Mononuclear cell (primary cell): ENCODE measurements around the gene SLX4IP. TPM values are rescaled to one million over a fixed set of nuclear protein-coding genes. Genes with fewer than 3 reads are reported as not detected.

ENCODE experiments used
- H3K27me3 ChIP-seq: 2 replicates; pipeline ENCODE4 v1.6.0; 2011; ENCODE audit warnings: low read length, control low read depth; ENCODE audit not compliant: insufficient read depth
- H3K4me1 ChIP-seq: 2 replicates; pipeline ENCODE4 v1.5.1; 2011; ENCODE audit warnings: mild to moderate bottlenecking, low read length, control low read depth; ENCODE audit not compliant: insufficient read depth
- H3K4me3 ChIP-seq: 2 replicates; pipeline ENCODE4 v1.5.1; 2011; ENCODE audit warnings: mild to moderate bottlenecking, low read length, moderate library complexity
- H3K9me3 ChIP-seq: 2 replicates; pipeline ENCODE4 v1.5.1; 2011; ENCODE audit warnings: low read depth, mild to moderate bottlenecking, control low read depth, low read length
- total RNA-seq: library from RNA; depleted of rRNA; stranded (reverse); fragments of >200 nt; gene quantifications from one replicate; pipeline ENCODE4 v1.2.3, GENCODE V29; 2012

Gene SLX4IP
- total RNA-seq, 1 donor: 1.2 TPM

- no peak overlapping the region for H3K4me3 ChIP-seq
- H3K27me3 ChIP-seq: no peaks in the 10 kb centered on the region
- H3K4me1 ChIP-seq: peaks cover 78% of the 10 kb centered on the region
- no peaks in the 10 kb centered on the region for H3K9me3 ChIP-seq
These were observed 73.6 kb downstream of the SLX4IP start for GRCh38 chr20:10508468-10509251.

GRCh38 chr20:10509376-10509775 lies 74.3 kb downstream of the SLX4IP start:
- Histone ChIP-seq H3K4me1 (peaks cover 76% of the 10 kb centered on the region), H3K9me3 (no peaks in the 10 kb centered on the region), H3K27me3 (no peaks in the 10 kb centered on the region), H3K4me3 (no peak overlapping the region)

GRCh38 chr20:10510216-10510615 lies 75.1 kb downstream of the SLX4IP start:
- H3K4me3 ChIP-seq: no peak overlapping the region
- H3K4me1 ChIP-seq: peaks cover 69% of the 10 kb centered on the region
- no peaks in the 10 kb centered on the region for H3K9me3 ChIP-seq
- H3K27me3 ChIP-seq: no peaks in the 10 kb centered on the region

- no peaks in the 10 kb centered on the region for H3K9me3 ChIP-seq
- H3K4me3 ChIP-seq: no peak overlapping the region
These were observed 76.0 kb downstream of the SLX4IP start for GRCh38 chr20:10511170-10511508.

GRCh38 chr20:10511509-10512251 lies 76.6 kb downstream of the SLX4IP start:
- Histone ChIP-seq H3K9me3 (no peaks in the 10 kb centered on the region), H3K27me3 (no peaks in the 10 kb centered on the region), H3K4me3 (no peak overlapping the region), H3K4me1 (peaks cover 54% of the 10 kb centered on the region)

More at GRCh38 chr20:10511170-10511508, 76.0 kb downstream of the SLX4IP start:
- peaks cover 59% of the 10 kb centered on the region for H3K4me1 ChIP-seq
- H3K27me3 ChIP-seq: no peaks in the 10 kb centered on the region

GRCh38 chr20:10513061-10513460 lies 78.0 kb downstream of the SLX4IP start:
- Histone ChIP-seq H3K27me3 (no peaks in the 10 kb centered on the region), H3K4me1 (peaks cover 46% of the 10 kb centered on the region), H3K9me3 (no peaks in the 10 kb centered on the region), H3K4me3 (no peak overlapping the region)

GRCh38 chr20:10513931-10514575 lies 78.9 kb downstream of the SLX4IP start:
- Histone ChIP-seq H3K4me1 (peaks cover 43% of the 10 kb centered on the region), H3K9me3 (no peaks in the 10 kb centered on the region), H3K4me3 (no peak overlapping the region), H3K27me3 (no peaks in the 10 kb centered on the region)

GRCh38 chr20:10516529-10516928 lies 81.4 kb downstream of the SLX4IP start:
- peaks cover 30% of the 10 kb centered on the region for H3K4me1 ChIP-seq
- no peaks in the 10 kb centered on the region for H3K9me3 ChIP-seq

GRCh38 chr20:10519361-10520046 lies 84.4 kb downstream of the SLX4IP start:
- peaks cover 7% of the 10 kb centered on the region for H3K4me1 ChIP-seq
- H3K9me3 ChIP-seq: no peaks in the 10 kb centered on the region
- no peaks in the 10 kb centered on the region for H3K27me3 ChIP-seq
- H3K4me3 ChIP-seq: no peak overlapping the region

More at GRCh38 chr20:10516529-10516928, 81.4 kb downstream of the SLX4IP start:
- no peak overlapping the region for H3K4me3 ChIP-seq
- H3K27me3 ChIP-seq: no peaks in the 10 kb centered on the region

GRCh38 chr20:10520528-10520927 lies 85.4 kb downstream of the SLX4IP start:
- H3K27me3 ChIP-seq: no peaks in the 10 kb centered on the region
- H3K9me3 ChIP-seq: no peaks in the 10 kb centered on the region
- peaks cover 7% of the 10 kb centered on the region for H3K4me1 ChIP-seq
- no peak overlapping the region for H3K4me3 ChIP-seq

GRCh38 chr20:10521068-10521831 lies 86.1 kb downstream of the SLX4IP start:
- Histone ChIP-seq H3K27me3 (no peaks in the 10 kb centered on the region), H3K4me3 (no peak overlapping the region), H3K9me3 (no peaks in the 10 kb centered on the region), H3K4me1 (peaks cover 7% of the 10 kb centered on the region)

GRCh38 chr20:10521836-10522235 lies 86.7 kb downstream of the SLX4IP start:
- Histone ChIP-seq H3K4me1 (peaks cover 7% of the 10 kb centered on the region), H3K4me3 (no peak overlapping the region), H3K9me3 (no peaks in the 10 kb centered on the region), H3K27me3 (no peaks in the 10 kb centered on the region)

GRCh38 chr20:10522328-10522727 lies 87.2 kb downstream of the SLX4IP start:
- Histone ChIP-seq H3K4me1 (peaks cover 7% of the 10 kb centered on the region), H3K9me3 (no peaks in the 10 kb centered on the region), H3K27me3 (no peaks in the 10 kb centered on the region), H3K4me3 (no peak overlapping the region)

- peaks cover 7% of the 10 kb centered on the region for H3K4me1 ChIP-seq
- H3K27me3 ChIP-seq: no peaks in the 10 kb centered on the region
- H3K9me3 ChIP-seq: no peaks in the 10 kb centered on the region
- H3K4me3 ChIP-seq: no peak overlapping the region
These were observed 88.3 kb downstream of the SLX4IP start for GRCh38 chr20:10523443-10523842.
